Activated T-helper 1 cell treated with anti-CD3 and anti-CD28 coated beads, Interleukin-12 subunit alpha, Interleukin-12 subunit beta, Interleukin-2, Interleukin-4 antibody, amounts not matched to agents 30 ng/mL and 10 ng/mL and 1 ng/mL, durations not matched to agents 14 hours and 24 hours and 36 hours (primary cell): ENCODE results near the gene SRL. TPM values are rescaled to one million over a fixed set of nuclear protein-coding genes. Genes with fewer than 3 reads are reported as not detected.

Experiments
- DNase-seq: peaks from one replicate; pipeline ENCODE4 v3.0.0; 2021; ENCODE audit warnings: low spot score
- H3K27ac Mint-ChIP-seq: one replicate; pipeline ENCODE4 v1.8.0; 2021; ENCODE audit warnings: mild to moderate bottlenecking, mixed read lengths
- H3K27me3 Mint-ChIP-seq: one replicate; pipeline ENCODE4 v1.8.0; 2022; ENCODE audit warnings: mild to moderate bottlenecking, moderate library complexity, mixed read lengths; ENCODE audit not compliant: insufficient read depth
- H3K36me3 Mint-ChIP-seq: one replicate; pipeline ENCODE4 v1.8.0; 2021; ENCODE audit warnings: low read depth, mixed read lengths
- H3K4me1 Mint-ChIP-seq: one replicate; pipeline ENCODE4 v1.8.0; 2021; ENCODE audit warnings: low read depth, mixed read lengths
- H3K4me3 Mint-ChIP-seq: one replicate; pipeline ENCODE4 v1.8.0; 2021; ENCODE audit warnings: mild to moderate bottlenecking, moderate library complexity, mixed read lengths
- H3K9me3 Mint-ChIP-seq: one replicate; pipeline ENCODE4 v1.8.0; 2021; ENCODE audit warnings: mixed read lengths
- intact Hi-C: fragments of 100-400 bp; cut with micrococcal nuclease; formaldehyde crosslinking; loops from one replicate; pipeline ENCODE4 v1.15.1; 2024
- total RNA-seq: library from RNA; stranded (reverse); gene quantifications from 2 replicates; pipeline ENCODE4 v1.2.3, GENCODE V29; 2022

Gene SRL
- total RNA-seq, 1 donor from 2014 or later: not detected

DNA sequence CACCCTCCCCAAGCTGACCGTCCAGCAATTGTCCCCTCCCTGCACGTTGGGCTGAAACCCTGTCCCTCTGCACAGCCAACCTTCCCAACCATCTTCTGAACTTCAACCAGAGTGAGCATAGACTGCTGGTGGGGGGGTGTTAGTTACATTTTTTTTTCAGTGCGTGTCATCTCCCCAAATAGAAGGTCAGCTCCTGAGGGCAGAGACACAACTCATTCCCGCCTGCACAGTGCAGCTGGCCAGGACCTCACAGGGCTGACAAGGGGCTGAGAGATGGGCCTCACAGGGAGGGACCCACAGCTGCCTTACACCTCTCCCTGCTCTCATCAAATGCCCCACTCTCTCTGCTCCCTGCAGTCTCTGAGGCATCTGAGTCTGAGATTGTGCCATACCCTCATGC lies 8.4 kb downstream of the SRL start:
- Mint-ChIP-seq H3K36me3 (no peaks in the 10 kb centered on the region), H3K27ac (no peak overlapping the region), H3K4me1 (no peaks in the 10 kb centered on the region), H3K27me3 (peaks cover 4% of the 10 kb centered on the region), H3K9me3 (no peaks in the 10 kb centered on the region), H3K4me3 (no peak overlapping the region)
- intact Hi-C loops: no loop called here
- DNase-seq: no peak

DNA sequence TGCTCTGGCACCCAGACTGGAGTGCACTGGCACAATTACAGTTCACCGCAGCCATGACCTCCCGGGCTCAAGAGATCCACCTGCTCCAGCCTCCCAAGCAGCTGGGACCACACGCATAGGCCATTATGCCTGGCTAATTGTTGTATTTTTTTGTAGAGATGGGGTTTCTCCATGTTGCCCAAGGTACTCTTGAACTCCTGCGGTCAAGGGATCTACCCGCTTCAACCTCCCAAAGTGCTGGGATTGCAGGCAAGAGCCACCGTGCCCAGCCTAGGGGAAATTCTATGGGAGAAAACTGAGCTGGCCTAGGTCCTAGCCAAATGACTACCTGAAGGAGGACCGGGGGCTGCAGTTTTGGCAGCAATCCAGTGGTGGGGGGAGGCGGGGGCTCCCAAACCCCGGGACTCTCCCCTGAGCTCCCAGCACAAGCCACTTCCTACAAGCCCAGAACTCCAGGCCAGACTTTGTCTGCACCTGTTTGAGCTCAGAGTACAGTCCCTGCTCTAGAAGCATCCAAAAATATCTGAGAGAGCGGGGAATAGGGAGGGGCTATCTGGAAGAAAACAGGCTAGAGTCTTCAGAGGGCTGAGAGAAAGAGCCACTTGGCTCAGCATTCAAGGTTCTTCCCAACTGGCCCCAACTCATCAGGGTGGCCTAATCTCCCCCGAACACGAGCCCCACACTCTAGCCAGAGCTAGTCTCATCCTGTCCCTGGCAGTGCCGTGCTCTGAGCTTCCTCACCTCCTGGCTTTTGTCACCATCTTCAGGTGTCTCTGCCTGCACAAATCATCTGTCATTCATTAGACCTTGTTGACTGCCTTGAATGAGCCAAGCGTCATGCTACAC lies 9.1 kb downstream of the SRL start:
- intact Hi-C loops: no loop called here
- no peaks in the 10 kb centered on the region for H3K36me3 Mint-ChIP-seq
- H3K27me3 Mint-ChIP-seq: peaks cover 4% of the 10 kb centered on the region
- no peaks in the 10 kb centered on the region for H3K4me1 Mint-ChIP-seq
- H3K9me3 Mint-ChIP-seq: no peaks in the 10 kb centered on the region
- no peak overlapping the region for H3K27ac Mint-ChIP-seq
- no peak for DNase-seq
- H3K4me3 Mint-ChIP-seq: no peak overlapping the region

- Mint-ChIP-seq H3K27ac (no peak overlapping the region), H3K4me3 (no peak overlapping the region), H3K36me3 (no peaks in the 10 kb centered on the region), H3K4me1 (no peaks in the 10 kb centered on the region), H3K27me3 (peaks cover 4% of the 10 kb centered on the region), H3K9me3 (no peaks in the 10 kb centered on the region)
- intact Hi-C loops: no loop called here
- DNase-seq: no peak
Measured at GRCh38 chr16:4231886-4232285, 10.0 kb downstream of the SRL start.

GRCh38 chr16:4231367-4231766 lies 10.5 kb downstream of the SRL start:
- intact Hi-C loops: no loop called here
- Mint-ChIP-seq H3K9me3 (no peaks in the 10 kb centered on the region), H3K27ac (no peak overlapping the region), H3K36me3 (no peaks in the 10 kb centered on the region), H3K4me1 (no peaks in the 10 kb centered on the region), H3K4me3 (no peak overlapping the region), H3K27me3 (peaks cover 3% of the 10 kb centered on the region)
- DNase-seq: no peak

DNA sequence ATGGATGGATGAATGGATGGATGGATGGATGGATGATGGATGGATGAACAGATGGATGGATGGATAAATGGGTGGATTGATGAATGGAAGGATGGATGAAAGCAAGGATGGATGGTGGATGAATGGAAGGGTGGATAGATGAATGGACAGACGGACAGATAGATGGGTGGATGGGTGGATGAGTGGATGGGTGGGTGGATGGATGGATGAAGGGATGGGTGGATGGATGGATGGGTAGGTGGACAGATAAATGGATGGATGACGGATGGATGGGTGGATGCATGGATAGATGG lies 14.9 kb downstream of the SRL start:
- Mint-ChIP-seq H3K9me3 (no peaks in the 10 kb centered on the region), H3K27ac (no peak overlapping the region), H3K36me3 (no peaks in the 10 kb centered on the region), H3K4me1 (no peaks in the 10 kb centered on the region), H3K4me3 (no peak overlapping the region), H3K27me3 (peaks cover 4% of the 10 kb centered on the region)
- no peak for DNase-seq
- intact Hi-C loops: no loop called here

GRCh38 chr16:4226251-4227039 lies 15.4 kb downstream of the SRL start:
- intact Hi-C loops: no loop called here
- Mint-ChIP-seq H3K4me3 (no peak overlapping the region), H3K27me3 (peaks cover 7% of the 10 kb centered on the region), H3K9me3 (no peaks in the 10 kb centered on the region), H3K27ac (no peak overlapping the region), H3K36me3 (no peaks in the 10 kb centered on the region), H3K4me1 (no peaks in the 10 kb centered on the region)
- DNase-seq: no peak

GRCh38 chr16:4225075-4225474 lies 16.8 kb downstream of the SRL start:
- peaks cover 7% of the 10 kb centered on the region for H3K27me3 Mint-ChIP-seq
- DNase-seq: no peak
- H3K4me3 Mint-ChIP-seq: no peak overlapping the region
- H3K4me1 Mint-ChIP-seq: no peaks in the 10 kb centered on the region
- H3K9me3 Mint-ChIP-seq: no peaks in the 10 kb centered on the region
- H3K36me3 Mint-ChIP-seq: no peaks in the 10 kb centered on the region
- no peak overlapping the region for H3K27ac Mint-ChIP-seq
- intact Hi-C loops: no loop called here

GRCh38 chr16:4220358-4220757 lies 21.5 kb downstream of the SRL start:
- H3K4me3 Mint-ChIP-seq: no peak overlapping the region

GRCh38 chr16:4218202-4218601 lies 23.7 kb downstream of the SRL start:
- Mint-ChIP-seq H3K4me3 (no peak overlapping the region), H3K27ac (no peak overlapping the region), H3K9me3 (no peaks in the 10 kb centered on the region), H3K4me1 (no peaks in the 10 kb centered on the region), H3K27me3 (peaks cover 7% of the 10 kb centered on the region), H3K36me3 (no peaks in the 10 kb centered on the region)
- no peak for DNase-seq
- intact Hi-C loops: no loop called here

More at GRCh38 chr16:4220358-4220757, 21.5 kb downstream of the SRL start:
- DNase-seq: no peak
- H3K9me3 Mint-ChIP-seq: no peaks in the 10 kb centered on the region
- H3K27me3 Mint-ChIP-seq: peaks cover 7% of the 10 kb centered on the region
- H3K4me1 Mint-ChIP-seq: no peaks in the 10 kb centered on the region
- H3K27ac Mint-ChIP-seq: no peak overlapping the region
- intact Hi-C loops: no loop called here
- H3K36me3 Mint-ChIP-seq: no peaks in the 10 kb centered on the region

DNA sequence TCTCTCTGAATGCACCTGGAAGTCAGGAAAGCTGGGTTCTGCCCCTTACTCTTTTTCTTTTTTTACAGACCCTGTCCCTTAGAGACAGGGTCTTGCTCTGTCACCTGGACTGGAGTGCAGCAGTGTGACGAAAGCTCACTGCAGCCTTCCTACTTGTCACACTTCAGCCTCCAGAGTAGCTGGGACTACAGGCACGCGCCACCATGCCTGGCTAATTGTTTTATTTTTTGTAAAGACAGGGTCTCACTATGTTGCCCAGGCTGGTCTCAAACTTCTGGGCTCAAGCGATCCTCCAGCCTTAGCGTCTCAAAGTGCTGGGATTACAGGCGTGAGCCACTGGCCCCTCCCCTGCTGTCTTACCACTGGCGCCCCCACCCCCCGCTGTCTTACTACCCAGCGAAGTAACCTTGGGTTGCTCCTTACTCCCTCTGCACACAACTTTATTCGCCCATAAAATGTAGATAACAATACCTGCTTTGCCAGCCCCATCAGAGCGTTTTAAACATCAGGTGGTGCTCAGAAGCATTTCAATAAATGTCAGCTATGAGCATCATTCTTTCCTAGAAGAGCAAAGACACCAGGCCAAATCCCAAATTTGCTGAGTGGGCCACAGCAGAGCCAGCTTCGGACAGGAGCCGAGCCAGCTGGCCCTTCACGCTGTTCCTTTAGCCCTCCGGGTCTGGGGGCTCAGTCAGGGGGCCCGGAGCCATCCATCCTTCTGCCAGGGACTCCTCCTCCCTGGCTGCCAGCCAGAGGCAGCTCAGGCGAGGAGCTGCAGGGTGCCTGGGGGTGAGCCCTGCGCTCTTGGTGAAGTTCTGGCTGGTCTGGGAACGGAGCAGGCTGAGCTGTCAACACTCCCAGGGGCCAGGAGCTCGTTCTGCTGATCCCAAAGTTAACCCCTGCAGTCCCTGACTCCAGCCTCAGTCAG lies 24.4 kb downstream of the SRL start:
- DNase-seq: no peak
- H3K9me3 Mint-ChIP-seq: no peaks in the 10 kb centered on the region
- intact Hi-C loops: no loop called here
- no peaks in the 10 kb centered on the region for H3K4me1 Mint-ChIP-seq
- H3K4me3 Mint-ChIP-seq: no peak overlapping the region
- H3K27me3 Mint-ChIP-seq: peaks cover 12% of the 10 kb centered on the region
- H3K27ac Mint-ChIP-seq: no peak overlapping the region
- H3K36me3 Mint-ChIP-seq: no peaks in the 10 kb centered on the region

DNA sequence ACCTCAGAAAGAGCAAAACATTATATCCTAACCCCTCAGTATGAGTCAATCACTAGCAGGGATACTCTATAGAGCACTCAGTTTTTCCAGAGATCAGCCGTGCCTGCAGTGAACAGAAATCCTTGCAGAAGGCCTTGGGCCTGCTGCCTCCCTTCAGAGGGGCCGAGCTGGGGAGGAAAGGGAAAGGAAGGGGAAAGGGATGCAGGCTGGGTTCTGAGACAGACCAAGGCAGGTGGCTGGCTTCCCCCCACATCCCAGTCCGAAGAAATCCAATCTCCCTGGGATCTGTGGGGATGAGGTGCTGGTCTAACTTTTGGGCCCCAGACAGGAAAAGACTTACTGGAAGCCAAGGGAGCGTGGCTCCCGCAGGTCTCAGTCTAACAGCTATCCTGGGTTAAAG lies 25.3 kb downstream of the SRL start:
- no peaks in the 10 kb centered on the region for H3K4me1 Mint-ChIP-seq
- no peak for DNase-seq
- H3K9me3 Mint-ChIP-seq: no peaks in the 10 kb centered on the region

DNA sequence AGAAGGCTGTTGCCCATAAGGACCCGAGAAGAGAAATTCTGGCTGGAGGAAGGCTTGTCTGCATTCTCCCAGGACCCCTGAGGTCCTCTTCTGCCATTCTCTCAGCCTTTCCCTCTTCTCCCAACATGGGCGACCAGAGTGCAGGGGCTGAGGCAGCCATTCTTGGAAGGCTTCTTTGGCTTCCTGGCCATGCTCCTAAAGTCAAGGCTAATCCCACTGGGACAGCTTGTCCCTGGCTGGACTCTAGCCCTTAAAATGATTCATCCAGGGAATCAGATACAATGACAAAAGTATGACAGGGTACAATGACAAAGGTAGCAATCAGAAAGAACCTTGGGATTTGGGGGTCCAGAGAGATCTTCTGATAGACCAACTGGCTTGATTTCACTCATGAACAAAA lies 26.8 kb downstream of the SRL start:
- no peak overlapping the region for H3K4me3 Mint-ChIP-seq
- H3K27ac Mint-ChIP-seq: no peak overlapping the region
- H3K4me1 Mint-ChIP-seq: no peaks in the 10 kb centered on the region
- intact Hi-C loops: no loop called here
- H3K9me3 Mint-ChIP-seq: no peaks in the 10 kb centered on the region
- peaks cover 8% of the 10 kb centered on the region for H3K27me3 Mint-ChIP-seq
- H3K36me3 Mint-ChIP-seq: no peaks in the 10 kb centered on the region
- DNase-seq: no peak

More for the DNA sequence above, 25.3 kb downstream of the SRL start:
- peaks cover 11% of the 10 kb centered on the region for H3K27me3 Mint-ChIP-seq
- H3K36me3 Mint-ChIP-seq: no peaks in the 10 kb centered on the region
- intact Hi-C loops: no loop called here
- no peak overlapping the region for H3K4me3 Mint-ChIP-seq
- no peak overlapping the region for H3K27ac Mint-ChIP-seq

DNA sequence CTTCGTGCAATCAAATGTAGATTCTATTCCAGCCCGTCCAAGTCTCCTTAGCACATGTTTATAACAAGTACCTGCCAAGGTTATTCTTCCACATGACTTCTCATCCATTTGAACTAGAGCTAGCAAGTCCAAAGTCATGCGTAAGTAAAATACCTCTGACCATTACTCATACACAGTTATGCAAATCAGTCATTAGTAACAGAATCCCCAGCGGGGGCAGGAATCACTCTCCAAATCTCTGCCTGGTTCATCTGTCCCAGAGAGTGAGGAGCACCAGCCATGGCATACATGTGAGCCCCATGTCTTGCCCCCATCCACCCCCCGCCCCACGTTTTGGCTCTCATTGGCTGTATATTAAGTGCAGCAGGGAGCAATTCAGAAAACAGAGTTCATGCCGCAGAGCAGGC lies 27.7 kb downstream of the SRL start:
- Mint-ChIP-seq H3K4me3 (no peak overlapping the region), H3K27me3 (peaks cover 12% of the 10 kb centered on the region), H3K4me1 (no peaks in the 10 kb centered on the region), H3K27ac (no peak overlapping the region), H3K9me3 (no peaks in the 10 kb centered on the region), H3K36me3 (no peaks in the 10 kb centered on the region)
- DNase-seq: no peak
- intact Hi-C loops: no loop called here
